Hepatocyte (in vitro differentiated cells): ENCODE results near the gene C11orf52.

Experiments
- EZH2phosphoT487 ChIP-seq: fragments of 200-600 bp; sonication (generic); IDR thresholded peaks from one replicate; pipeline ENCODE4 v1.6.1; 2018; ENCODE audit warnings: antibody characterized with exemption, mild to moderate bottlenecking, low read depth, moderate library complexity; ENCODE audit not compliant: unreplicated experiment, severe bottlenecking
- TF ChIP-seq, protein P1 (sequence below): fragments of 200-600 bp; sonication (generic); IDR thresholded peaks from 2 replicates; pipeline ENCODE4 v1.5.1; 2016; ENCODE audit warnings: antibody characterized with exemption, mild to moderate bottlenecking; ENCODE audit not compliant: poor library complexity

- TF ChIP-seq, protein P1, sequence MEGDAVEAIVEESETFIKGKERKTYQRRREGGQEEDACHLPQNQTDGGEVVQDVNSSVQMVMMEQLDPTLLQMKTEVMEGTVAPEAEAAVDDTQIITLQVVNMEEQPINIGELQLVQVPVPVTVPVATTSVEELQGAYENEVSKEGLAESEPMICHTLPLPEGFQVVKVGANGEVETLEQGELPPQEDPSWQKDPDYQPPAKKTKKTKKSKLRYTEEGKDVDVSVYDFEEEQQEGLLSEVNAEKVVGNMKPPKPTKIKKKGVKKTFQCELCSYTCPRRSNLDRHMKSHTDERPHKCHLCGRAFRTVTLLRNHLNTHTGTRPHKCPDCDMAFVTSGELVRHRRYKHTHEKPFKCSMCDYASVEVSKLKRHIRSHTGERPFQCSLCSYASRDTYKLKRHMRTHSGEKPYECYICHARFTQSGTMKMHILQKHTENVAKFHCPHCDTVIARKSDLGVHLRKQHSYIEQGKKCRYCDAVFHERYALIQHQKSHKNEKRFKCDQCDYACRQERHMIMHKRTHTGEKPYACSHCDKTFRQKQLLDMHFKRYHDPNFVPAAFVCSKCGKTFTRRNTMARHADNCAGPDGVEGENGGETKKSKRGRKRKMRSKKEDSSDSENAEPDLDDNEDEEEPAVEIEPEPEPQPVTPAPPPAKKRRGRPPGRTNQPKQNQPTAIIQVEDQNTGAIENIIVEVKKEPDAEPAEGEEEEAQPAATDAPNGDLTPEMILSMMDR = no peak
- no peak for TF ChIP-seq EZH2phosphoT487
Observed at GRCh38 chr11:111871693-111872161, 47.0 kb upstream of the C11orf52 start.
